Keratinocyte (primary cell): ENCODE measurements around the gene ATP13A5. TPM values are rescaled to one million over a fixed set of nuclear protein-coding genes. Genes with fewer than 3 reads are reported as not detected.

Experiments used
- DNase-seq: peaks from one replicate; pipeline ENCODE4 v3.0.0-alpha.2; 2011; ENCODE audit warnings: low read depth, missing footprints, low spot score
- FAIRE-seq: peaks from 2 replicates; lab custom pipeline; 2011; peaks lifted over from hg19 to GRCh38; lab: Jason Lieb, UNC
- H2AFZ ChIP-seq: 2 replicates; pipeline ENCODE4 v1.6.0; 2012; ENCODE audit warnings: low read length, control low read depth, inconsistent platforms; ENCODE audit not compliant: control insufficient read depth
- H3K27ac ChIP-seq: 2 replicates; pipeline ENCODE4 v1.5.1; 2011; ENCODE audit warnings: low read length; ENCODE audit not compliant: control insufficient read depth, insufficient read depth
- H3K27me3 ChIP-seq: 3 replicates; pipeline ENCODE4 v1.6.0; 2011; ENCODE audit warnings: low read length; ENCODE audit not compliant: control insufficient read depth, insufficient read depth; ENCODE audit errors: extremely low read depth
- H3K36me3 ChIP-seq, 2 experiments: 2 replicates in 1 of 2; 3 replicates in 1 of 2; pipeline ENCODE4 v1.5.1; 2011; ENCODE audit warnings: low read length in 2 of 2, mild to moderate bottlenecking in 1 of 2; ENCODE audit not compliant: control insufficient read depth in 2 of 2, insufficient read depth in 2 of 2; ENCODE audit errors: extremely low read depth in 1 of 2
- H3K4me1 ChIP-seq: 3 replicates; pipeline ENCODE4 v1.5.1; 2011; ENCODE audit warnings: low read length; ENCODE audit not compliant: control insufficient read depth, insufficient read depth; ENCODE audit errors: extremely low read depth
- H3K4me2 ChIP-seq: 3 replicates; pipeline ENCODE4 v1.6.0; 2011; ENCODE audit warnings: low read depth, low read length; ENCODE audit not compliant: control insufficient read depth, insufficient read depth; ENCODE audit errors: extremely low read depth
- H3K4me3 ChIP-seq, 3 experiments: fragments of 200-600 bp in 1 of 3; sonication (generic) in 1 of 3; 2 replicates in 2 of 3; 3 replicates in 1 of 3; pipeline ENCODE4 v1.5.1; 2011 to 2016; ENCODE audit warnings: low read length in 3 of 3, mild to moderate bottlenecking in 3 of 3, control low read depth in 2 of 3, inconsistent platforms in 1 of 3, low read depth in 1 of 3, mixed read lengths in 1 of 3, mixed run types in 1 of 3, moderate library complexity in 1 of 3; ENCODE audit not compliant: control insufficient read depth in 2 of 3, insufficient read depth in 2 of 3; ENCODE audit errors: extremely low read depth in 1 of 3
- H3K79me2 ChIP-seq: 2 replicates; pipeline ENCODE4 v1.6.0; 2012; ENCODE audit warnings: low read length; ENCODE audit not compliant: control insufficient read depth, insufficient read depth
- H3K9ac ChIP-seq: 3 replicates; pipeline ENCODE4 v1.6.0; 2011; ENCODE audit warnings: low read length; ENCODE audit not compliant: control insufficient read depth, insufficient read depth; ENCODE audit errors: extremely low read depth
- H3K9me1 ChIP-seq: 3 replicates; pipeline ENCODE4 v1.6.0; 2011; ENCODE audit warnings: low read length; ENCODE audit not compliant: control insufficient read depth, insufficient read depth; ENCODE audit errors: extremely low read depth
- H3K9me3 ChIP-seq: 2 replicates; pipeline ENCODE4 v1.5.1; 2012; ENCODE audit warnings: low read depth, low read length; ENCODE audit not compliant: control insufficient read depth
- H4K20me1 ChIP-seq: 3 replicates; pipeline ENCODE4 v1.6.0; 2011; ENCODE audit warnings: low read length; ENCODE audit not compliant: control insufficient read depth, insufficient read depth; ENCODE audit errors: extremely low read depth
- CTCF ChIP-seq, 3 experiments: IDR thresholded peaks in 1 of 3; conservative IDR thresholded peaks in 1 of 3; optimal IDR thresholded peaks in 1 of 3; 2 replicates in 2 of 3; 3 replicates in 1 of 3; pipeline versions ENCODE3 to v1.5.1; 2011; ENCODE audit warnings: low read length in 3 of 3, mild to moderate bottlenecking in 3 of 3, moderate library complexity in 2 of 3, control low read depth in 1 of 3, inconsistent platforms in 1 of 3; ENCODE audit not compliant: insufficient read depth in 2 of 3; ENCODE audit errors: extremely low read depth in 1 of 3
- EZH2 ChIP-seq: IDR thresholded peaks from one replicate; pipeline ENCODE4 v1.6.1; 2012; ENCODE audit warnings: inconsistent platforms, mild to moderate bottlenecking, low read length, moderate library complexity
- dilution Hi-C: fragments of 300-500 bp; cut with MboI; formaldehyde crosslinking; loops from one replicate; pipeline ENCODE4 v1.7.0; 2020; ENCODE audit warnings: low sequenced_read_pairs; ENCODE audit not compliant: extremely low pct_ligation_motif_present
- polyA plus RNA-seq, 5 experiments: library from polyadenylated mRNA; depleted of rRNA in 3 of 5; stranded (reverse) in 3 of 5; stranded (forward) in 1 of 5; unstranded in 1 of 5; fragments of >200 nt; gene quantifications; 1 replicate in 1 of 5; 2 replicates in 3 of 5; 3 replicates in 1 of 5; pipeline versions ENCODE4 v1.2.1 to v1.2.3, GENCODE V29; 2011 to 2012; ENCODE audit warnings: missing spikeins in 2 of 5, low read depth in 1 of 5, low replicate concordance in 1 of 5

The ATP13A5 gene
- polyA plus RNA-seq, 1 donor (not counting 4 experiments of a cell fraction or from before 2014, with no cell fraction given): not detected

- Histone ChIP-seq H3K79me2 (no peaks in the 10 kb centered on the region), H3K36me3 (no peaks in the 10 kb centered on the region), H3K4me2 (no peak overlapping the region), H3K4me3 (no peak overlapping the region), H4K20me1 (no peaks in the 10 kb centered on the region), H3K9me1 (no peaks in the 10 kb centered on the region), H3K9ac (no peak overlapping the region), H2AFZ (no peak overlapping the region), H3K27ac (no peak overlapping the region), H3K4me1 (no peaks in the 10 kb centered on the region), H3K27me3 (no peaks in the 10 kb centered on the region), H3K9me3 (no peaks in the 10 kb centered on the region)
- TF ChIP-seq EZH2: no peak
- TF ChIP-seq CTCF (optimal IDR thresholded peaks at IDR 0.05 in 1 of 3, IDR thresholded peaks at IDR 0.05 in 1 of 3, conservative IDR thresholded peaks at IDR 0.05 in 1 of 3; ENCODE audit: extremely low read depth in 1 of 3, insufficient read depth in 2 of 3, low read length in 3 of 3): no peak
- no peak for FAIRE-seq
- dilution Hi-C loops: no loop called here
- no peak for DNase-seq
Observed at GRCh38 chr3:193248848-193249468, 129.6 kb downstream of the ATP13A5 start.

- DNase-seq (no peak), FAIRE-seq (no peak)
- no peak overlapping the region for H3K4me2 ChIP-seq
- no peak overlapping the region for H3K27ac ChIP-seq
- no peak overlapping the region for H3K4me3 ChIP-seq
- dilution Hi-C loops: no loop called here
- H3K9ac ChIP-seq: no peak overlapping the region
- H3K27me3 ChIP-seq: peaks cover 9% of the 10 kb centered on the region
- no peaks in the 10 kb centered on the region for H3K79me2 ChIP-seq
- no peaks in the 10 kb centered on the region for H3K9me3 ChIP-seq
- H3K4me1 ChIP-seq: peaks cover 5% of the 10 kb centered on the region
- TF ChIP-seq EZH2 (no peak), CTCF (optimal IDR thresholded peaks at IDR 0.05 in 1 of 3, IDR thresholded peaks at IDR 0.05 in 1 of 3, conservative IDR thresholded peaks at IDR 0.05 in 1 of 3; ENCODE audit: extremely low read depth in 1 of 3, insufficient read depth in 2 of 3, low read length in 3 of 3) (no peak)
- no peak overlapping the region for H2AFZ ChIP-seq
- H3K36me3 ChIP-seq: no peaks in the 10 kb centered on the region
- no peaks in the 10 kb centered on the region for H4K20me1 ChIP-seq
- H3K9me1 ChIP-seq: no peaks in the 10 kb centered on the region
Observed at GRCh38 chr3:193243571-193243970, 135.0 kb downstream of the ATP13A5 start.
